HEK293 (cell line): Measurements from ENCODE around the gene SPIRE1.

Experiments
- CTCF ChIP-seq: fragments of 450-650 bp; formaldehyde crosslinking; IDR thresholded peaks from 2 replicates; pipeline ENCODE4 v1.5.1; 2016; ENCODE audit warnings: missing biosample characterization, missing genetic modification characterization
- ELK4 ChIP-seq: IDR thresholded peaks from 2 replicates; pipeline ENCODE4 v1.6.1; 2011; ENCODE audit warnings: mild to moderate bottlenecking, low read depth, low read length, borderline replicate concordance
- ZBTB26 ChIP-seq: fragments of 450-650 bp; formaldehyde crosslinking; optimal IDR thresholded peaks from 2 replicates; pipeline ENCODE3; 2016; ENCODE audit warnings: missing biosample characterization, mild to moderate bottlenecking, missing genetic modification characterization

GRCh38 chr18:12580630-12581342 is 77.1 kb downstream of the SPIRE1 start:
- no peak for TF ChIP-seq ELK4
- TF ChIP-seq CTCF (tag by site-specific recombination), result no peak
- TF ChIP-seq ZBTB26 (tag by site-specific recombination), result no peak
